HG03457 (cell line): ENCODE data around the gene MCF2L.

Source experiments
- ATAC-seq: cut with Tn5 transposase; IDR thresholded peaks from one replicate; pipeline ENCODE4 v1.9.1; 2021; ENCODE audit warnings: moderate number of reproducible peaks; ENCODE audit not compliant: unreplicated experiment

Gene MCF2L

DNA sequence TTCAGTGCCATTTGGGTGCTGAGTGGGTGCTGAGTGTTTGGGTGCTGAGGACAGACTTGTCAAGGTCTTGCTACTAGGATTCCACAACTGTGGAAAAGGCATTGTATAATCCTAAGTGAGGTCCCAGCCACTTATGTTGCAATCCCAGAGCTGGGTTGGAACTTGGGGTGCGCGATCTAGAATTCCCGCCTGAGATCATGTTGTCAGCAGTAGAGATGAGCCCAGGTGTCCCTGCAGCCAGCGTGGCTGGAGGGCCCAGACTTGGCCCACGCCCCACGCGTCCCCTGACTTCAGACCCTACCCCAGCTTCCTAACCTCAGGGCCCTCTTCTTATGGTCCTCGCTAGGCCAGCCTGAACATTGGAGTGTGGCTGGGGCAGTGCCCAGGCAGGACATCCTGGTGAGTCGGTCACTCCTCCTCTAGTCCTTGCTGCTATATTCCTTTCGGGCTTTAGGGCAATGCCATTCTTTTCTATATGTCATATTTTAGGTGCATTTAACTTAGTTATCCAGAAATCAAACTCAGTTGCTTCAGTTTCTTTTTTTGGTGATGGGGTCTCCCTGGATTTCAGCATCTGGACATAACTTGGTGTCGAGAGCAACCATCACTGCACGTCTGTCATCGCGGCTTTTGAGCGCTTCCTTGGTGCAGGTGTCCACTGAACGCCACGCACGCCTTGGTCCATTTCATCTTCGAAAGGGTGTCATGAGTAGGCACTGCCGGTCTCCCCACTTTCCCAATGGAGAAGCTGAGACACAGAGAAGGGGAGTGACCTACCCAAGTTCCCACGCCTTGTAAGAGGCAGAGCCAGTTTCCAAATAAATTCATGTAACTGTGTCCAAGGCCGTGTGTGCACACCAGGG is 90.2 kb downstream of the MCF2L start:
- ATAC-seq, result no peak

GRCh38 chr13:113059891-113060290 is 90.9 kb downstream of the MCF2L start:
- ATAC-seq, result no peak

- no peak for ATAC-seq
Observed at GRCh38 chr13:113060557-113061270, 91.7 kb downstream of the MCF2L start.

GRCh38 chr13:113061271-113061625 is 92.2 kb downstream of the MCF2L start:
- ATAC-seq, result no peak

DNA sequence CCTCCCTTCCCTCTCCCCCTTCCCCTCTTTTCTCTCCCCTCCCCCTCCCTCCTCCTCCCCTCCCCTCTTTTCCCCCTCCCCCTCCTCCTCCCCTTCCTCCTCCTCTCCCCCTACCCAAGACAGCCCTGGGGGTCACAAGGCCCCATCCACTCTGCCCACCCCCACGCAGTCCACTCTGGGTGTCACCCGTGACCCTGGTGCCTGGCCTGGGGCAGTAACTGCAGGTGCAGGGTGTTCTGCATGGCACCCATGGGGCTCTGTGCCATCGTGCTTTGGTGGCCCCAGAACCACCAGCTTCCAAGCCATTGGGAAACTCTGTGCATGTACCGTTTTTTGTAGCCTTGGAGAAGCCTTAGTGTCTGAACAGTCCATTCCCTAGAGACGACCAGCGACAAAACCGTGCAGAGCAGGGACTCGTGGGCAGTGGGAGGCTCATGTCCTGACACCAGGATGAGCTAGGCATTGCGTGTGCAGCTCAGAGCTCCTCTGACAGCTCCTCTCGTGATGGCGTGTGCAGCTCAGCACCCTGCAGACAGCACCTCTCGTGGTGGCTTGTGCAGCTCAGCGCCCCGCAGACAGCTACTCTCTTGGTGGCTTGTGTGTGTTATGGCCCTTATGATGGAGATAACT is 92.9 kb downstream of the MCF2L start:
- no peak for ATAC-seq

- no peak for ATAC-seq
Observed at GRCh38 chr13:113062691-113063090, 93.7 kb downstream of the MCF2L start.

- no peak for ATAC-seq
Observed at GRCh38 chr13:113063091-113063491, 94.1 kb downstream of the MCF2L start.

GRCh38 chr13:113064000-113064533 is 95.1 kb downstream of the MCF2L start:
- ATAC-seq, result no peak

- no peak for ATAC-seq
Observed at GRCh38 chr13:113064534-113065405, 95.8 kb downstream of the MCF2L start.

- no peak for ATAC-seq
Observed at GRCh38 chr13:113065406-113066141, 96.6 kb downstream of the MCF2L start.

- no peak for ATAC-seq
Observed at GRCh38 chr13:113066142-113066455, 97.1 kb downstream of the MCF2L start.

DNA sequence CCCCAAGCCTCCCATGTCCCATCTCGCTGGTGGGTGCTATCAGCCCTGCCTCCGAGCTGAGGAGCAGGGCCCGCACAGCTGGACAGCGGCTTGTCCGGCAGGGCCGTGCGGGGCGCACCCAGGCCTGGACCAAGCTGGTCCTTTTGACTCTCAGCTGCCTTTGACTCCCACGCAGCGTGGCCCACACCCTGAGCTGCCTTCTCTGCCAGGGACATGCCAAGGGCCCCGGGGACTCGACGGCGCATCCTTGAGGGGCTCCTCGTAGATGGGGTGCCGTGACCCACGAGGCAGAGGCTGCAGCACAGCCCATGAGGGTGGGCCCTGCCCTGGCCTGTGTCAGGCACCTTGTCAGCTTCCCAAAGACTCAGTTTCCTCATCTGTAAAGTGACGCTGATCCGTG is 97.7 kb downstream of the MCF2L start:
- no peak for ATAC-seq

DNA sequence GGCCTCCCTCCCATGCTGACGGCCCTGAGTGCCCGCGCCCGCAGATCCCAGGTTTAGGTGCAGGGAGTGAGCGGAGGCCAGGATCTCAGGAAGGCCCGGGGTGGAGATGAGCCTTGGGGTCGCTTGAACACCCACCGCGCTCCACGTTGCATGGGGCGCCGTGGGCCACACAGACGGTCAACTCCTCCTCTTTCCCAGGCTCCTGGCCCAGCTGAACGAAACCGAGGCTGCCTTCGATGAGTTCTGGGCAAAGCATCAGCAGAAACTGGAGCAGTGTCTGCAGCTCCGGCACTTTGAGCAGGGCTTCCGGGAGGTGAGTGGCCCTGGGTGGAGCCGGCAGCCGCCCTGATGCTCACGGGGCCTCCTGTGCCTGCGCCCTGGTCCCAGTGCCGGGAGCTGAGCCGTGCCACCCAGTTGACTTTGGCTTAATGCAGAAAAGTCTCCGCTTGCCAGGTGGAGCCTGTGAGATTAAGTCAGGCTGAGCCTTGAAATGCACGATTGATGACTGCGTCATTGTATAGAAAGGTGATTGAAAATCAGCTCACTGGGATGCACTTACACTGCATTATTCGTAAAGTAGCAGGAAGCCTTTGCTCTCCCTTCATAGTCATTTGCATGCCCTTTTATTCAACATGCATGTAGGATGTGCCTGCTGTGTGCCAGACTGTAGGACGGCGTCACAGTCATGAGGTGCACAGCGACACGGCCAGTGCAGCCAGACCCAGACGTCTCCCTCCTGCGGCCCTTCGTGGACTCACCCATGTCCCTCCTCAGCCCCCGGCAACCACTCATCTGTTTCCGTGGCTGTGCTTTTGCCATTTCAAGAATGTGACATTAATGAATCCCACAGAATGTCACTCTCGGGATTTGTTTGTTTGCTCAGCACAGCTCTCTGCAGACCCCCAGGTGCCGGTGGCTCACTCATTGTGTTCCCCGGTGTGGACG is 101.1 kb downstream of the MCF2L start:
- no peak for ATAC-seq

DNA sequence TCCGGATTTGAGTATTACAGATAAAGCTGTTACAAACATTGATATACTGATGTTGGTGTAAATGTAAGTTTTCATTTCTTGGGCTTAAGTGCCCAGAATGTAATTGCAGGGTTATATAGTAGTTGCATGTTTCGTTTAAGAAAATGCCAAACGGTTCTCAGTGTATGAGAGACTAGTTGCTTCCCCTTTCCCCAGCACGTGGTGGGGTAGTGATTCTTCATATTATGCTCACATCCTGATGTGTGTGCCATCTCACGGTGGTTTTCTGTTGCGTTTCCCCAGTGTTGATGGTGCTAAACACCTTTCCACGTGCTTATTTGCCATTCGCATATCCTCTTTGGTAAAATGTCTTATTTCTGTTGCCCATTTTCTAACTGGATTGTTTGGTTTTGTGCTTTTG is 101.8 kb downstream of the MCF2L start:
- no peak for ATAC-seq

DNA sequence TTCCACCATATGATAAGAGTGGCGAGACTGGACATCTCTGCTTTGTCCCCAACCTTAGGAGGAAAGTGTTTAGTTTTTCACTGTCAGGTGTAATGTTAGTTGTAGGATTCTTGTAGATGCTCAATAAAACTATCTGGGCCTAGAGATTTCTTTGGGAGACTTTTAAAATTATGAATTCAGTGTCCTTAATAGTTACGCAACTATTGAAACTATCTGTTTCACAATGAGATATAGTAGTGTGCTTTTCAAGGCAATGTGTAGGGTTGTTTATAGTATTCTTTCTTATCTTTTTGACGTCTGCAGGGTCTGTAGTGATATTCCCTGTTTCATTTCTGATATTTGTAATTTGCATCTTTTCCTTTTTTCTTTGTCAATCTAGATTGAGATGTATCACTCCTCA is 103.4 kb downstream of the MCF2L start:
- ATAC-seq, result no peak

GRCh38 chr13:113073942-113074341 is 104.9 kb downstream of the MCF2L start:
- ATAC-seq, result no peak

DNA sequence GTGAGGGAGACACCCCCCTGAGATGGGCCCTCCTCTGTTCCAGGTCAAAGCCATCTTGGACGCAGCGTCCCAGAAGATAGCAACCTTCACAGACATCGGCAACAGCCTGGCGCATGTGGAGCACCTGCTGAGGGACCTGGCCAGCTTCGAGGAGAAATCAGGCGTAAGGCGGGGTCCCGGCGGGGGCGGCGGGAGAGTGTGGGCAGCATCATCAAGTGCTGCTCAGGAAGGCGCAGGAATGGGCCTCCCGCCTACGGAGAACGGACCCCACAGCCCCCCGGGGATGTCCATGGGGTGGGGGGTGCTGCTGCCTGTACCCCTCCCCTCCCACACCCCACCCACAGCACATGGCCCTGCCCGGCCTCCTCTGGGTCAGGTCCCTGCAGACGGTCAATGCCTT is 105.4 kb downstream of the MCF2L start:
- ATAC-seq, result no peak

- ATAC-seq, result no peak
Observed at GRCh38 chr13:113074876-113075275, 105.9 kb downstream of the MCF2L start.

DNA sequence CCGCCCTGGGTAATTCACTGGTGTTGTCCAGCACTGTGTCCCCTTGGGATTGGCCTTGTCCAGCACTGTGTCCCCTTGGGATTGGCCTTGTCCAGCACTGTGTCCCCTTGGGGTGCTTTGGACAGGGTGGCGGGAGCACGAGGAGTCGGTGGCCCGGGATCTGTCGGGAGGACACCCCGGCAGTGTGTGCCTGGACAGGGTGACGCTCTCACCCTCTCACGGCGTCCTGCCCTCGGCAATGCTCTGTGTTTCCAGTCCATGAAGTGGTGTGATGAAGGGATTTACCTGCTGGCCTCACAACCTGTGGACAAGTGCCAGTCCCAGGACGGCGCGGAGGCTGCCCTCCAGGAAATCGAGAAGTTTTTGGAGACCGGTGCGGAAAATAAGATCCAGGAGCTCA is 106.7 kb downstream of the MCF2L start:
- no peak for ATAC-seq
